ENCODE measurements around the gene LDLRAD3. TPM values are rescaled to one million over a fixed set of nuclear protein-coding genes. Genes with fewer than 3 reads are reported as not detected.

The LDLRAD3 gene
- total and polyA plus RNA-seq, 11 donors = 1.1 to 7.7 (median 2.6) TPM

GRCh38 chr11:35932121-35932520, 11.7 kb upstream of the LDLRAD3 start:
- no peaks in the 10 kb centered on the region for H3K36me3 ChIP-seq
- peaks cover 0 to 11% (median 0%) of the 10 kb centered on the region in 12 donors for H3K9me3 ChIP-seq
- DNase-seq (no peak), ATAC-seq (no peak)
- H3K27me3 ChIP-seq = no peaks in the 10 kb centered on the region
- TF ChIP-seq POLR2A (IDR thresholded peaks at IDR 0.05) (no peak), CTCF (IDR thresholded peaks at IDR 0.05) (no peak)
- peak overlapping the region in 1 of 12 donors; percentile 89 for H3K27ac ChIP-seq
- intact Hi-C loops (cut with DNase I) = no loop called here
- no peak overlapping the region for H3K4me3 ChIP-seq
- peaks cover 0 to 14% (median 2%) of the 10 kb centered on the region in 12 donors for H3K4me1 ChIP-seq
- 77 to 88% (median 85%) methylated on average over 2 of the region's 2 CpGs for WGBS, 4 donors

- ATAC-seq (peak in 3 of 4 donors; percentile 50 to 60 (median 59)), DNase-seq (no peak)
- Histone ChIP-seq H3K27ac (peak overlapping the region in 1 of 12 donors; percentile 89), H3K27me3 (no peaks in the 10 kb centered on the region), H3K9me3 (peaks cover 0 to 11% (median 0%) of the 10 kb centered on the region in 12 donors), H3K4me3 (no peak overlapping the region), H3K4me1 (peaks cover 0 to 13% (median 2%) of the 10 kb centered on the region in 12 donors), H3K36me3 (no peaks in the 10 kb centered on the region)
- intact Hi-C loops (cut with DNase I) = no loop called here
- TF ChIP-seq CTCF (IDR thresholded peaks at IDR 0.05) (no peak), POLR2A (IDR thresholded peaks at IDR 0.05) (no peak)
- WGBS, 4 donors = 51 to 67% (median 62%) methylated on average over 5 of the region's 5 CpGs
These were observed 11.1 kb upstream of the LDLRAD3 start for GRCh38 chr11:35932681-35933319.

GRCh38 chr11:35933320-35933871, 10.5 kb upstream of the LDLRAD3 start:
- Histone ChIP-seq H3K4me3 (no peak overlapping the region), H3K4me1 (peaks cover 0 to 13% (median 2%) of the 10 kb centered on the region in 12 donors), H3K27me3 (no peaks in the 10 kb centered on the region), H3K9me3 (peaks cover 0 to 11% (median 0%) of the 10 kb centered on the region in 12 donors), H3K27ac (peak overlapping the region in 1 of 12 donors; percentile 89), H3K36me3 (no peaks in the 10 kb centered on the region)
- intact Hi-C loops (cut with DNase I) = no loop called here
- ATAC-seq (peak; percentile 56 to 80 (median 72)), DNase-seq (no peak)
- no peak for TF ChIP-seq CTCF (IDR thresholded peaks at IDR 0.05)
- no peak for TF ChIP-seq POLR2A (IDR thresholded peaks at IDR 0.05)
- 66 to 80% (median 74%) methylated on average over 3 of the region's 3 CpGs for WGBS, 4 donors

GRCh38 chr11:35934271-35934670, 9.6 kb upstream of the LDLRAD3 start:
- Histone ChIP-seq H3K4me3 (no peak overlapping the region), H3K9me3 (peaks cover 0 to 11% (median 0%) of the 10 kb centered on the region in 12 donors), H3K36me3 (no peaks in the 10 kb centered on the region), H3K27me3 (no peaks in the 10 kb centered on the region), H3K4me1 (peaks cover 0 to 13% (median 2%) of the 10 kb centered on the region in 12 donors), H3K27ac (no peak overlapping the region)
- 75 to 88% (median 76%) methylated on average over 7 of the region's 7 CpGs for WGBS, 4 donors
- TF ChIP-seq CTCF (IDR thresholded peaks at IDR 0.05) = no peak
- no peak for TF ChIP-seq POLR2A (IDR thresholded peaks at IDR 0.05)
- intact Hi-C loops (cut with DNase I) = no loop called here
- DNase-seq (no peak), ATAC-seq (no peak)
